LHCN-M2 (cell line): ENCODE measurements around the gene PRCC. TPM values are rescaled to one million over a fixed set of nuclear protein-coding genes. Genes with fewer than 3 reads are reported as not detected.
A peak's percentile ranks its signal among the peaks of the same experiment; 100 is the strongest.

Experiments used
- DNase-seq: peaks from one replicate; pipeline ENCODE4 v3.0.0-alpha.2; 2012; ENCODE audit warnings: low read depth
- polyA plus RNA-seq: library from polyadenylated mRNA; unstranded; fragments of >200 nt; gene quantifications from one replicate; pipeline ENCODE4 v1.2.1, GENCODE V29; 2012; ENCODE audit warnings: missing spikeins
- total RNA-seq: library from RNA; depleted of rRNA; stranded (reverse); fragments of >200 nt; gene quantifications from 2 replicates; pipeline ENCODE4 v1.2.3, GENCODE V29; 2014; rRNA removed

Gene PRCC
- total RNA-seq: 36.8 and 44.4 TPM in 2 replicates
- polyA plus RNA-seq: 44.1 TPM

GRCh38 chr1:156767101-156767878, at the start of gene PRCC:
PRCC (plus strand) TSS chr1:156767535; CDS start chr1:156767772, 237 bp downstream.
- DNase-seq: peak; percentile 100

GRCh38 chr1:156721131-156721530, 46.2 kb upstream of the PRCC start:
- DNase-seq: no peak

GRCh38 chr1:156721535-156721934, 45.8 kb upstream of the PRCC start:
- no peak for DNase-seq

- DNase-seq: peak; percentile 86
Observed at GRCh38 chr1:156725683-156726280, 41.6 kb upstream of the PRCC start.

GRCh38 chr1:156726549-156727226, 40.6 kb upstream of the PRCC start:
- DNase-seq: peak; percentile 69

- no peak for DNase-seq
Observed at GRCh38 chr1:156727492-156727891, 39.8 kb upstream of the PRCC start.

- peak; percentile 77 for DNase-seq
Observed at GRCh38 chr1:156727926-156728598, 39.3 kb upstream of the PRCC start, which contains the start of gene METTL25B. METTL25B (plus strand) TSS chr1:156728469; CDS start chr1:156729105, 636 bp downstream.

GRCh38 chr1:156728599-156729462, 38.5 kb upstream of the PRCC start, which contains the start of gene ISG20L2:
ISG20L2 (minus strand) TSS chr1:156728766; CDS start chr1:156727652, 1,114 bp downstream.
- DNase-seq: peak; percentile 97

- no peak for DNase-seq
Observed at GRCh38 chr1:156733989-156734584, 33.2 kb upstream of the PRCC start.

- no peak for DNase-seq
Observed at GRCh38 chr1:156738407-156738806, 28.9 kb upstream of the PRCC start.

GRCh38 chr1:156738916-156739315, 28.4 kb upstream of the PRCC start:
- no peak for DNase-seq

- peak; percentile 31 for DNase-seq
Observed at GRCh38 chr1:156740237-156740740, 27.0 kb upstream of the PRCC start.

GRCh38 chr1:156740741-156741480, 26.4 kb upstream of the PRCC start, which contains the start of gene MRPL24:
MRPL24 (minus strand) TSS chr1:156741088; CDS start chr1:156738704, 2,384 bp downstream.
- DNase-seq: peak; percentile 99

GRCh38 chr1:156741481-156741983, 25.8 kb upstream of the PRCC start:
- no peak for DNase-seq

GRCh38 chr1:156742017-156742416, 25.3 kb upstream of the PRCC start:
- no peak for DNase-seq

GRCh38 chr1:156742801-156743200, 24.5 kb upstream of the PRCC start:
- DNase-seq: no peak

GRCh38 chr1:156743367-156744302, 23.7 kb upstream of the PRCC start:
- DNase-seq: no peak

GRCh38 chr1:156744344-156744743, 23.0 kb upstream of the PRCC start:
- no peak for DNase-seq
